ENCODE data around the gene APMAP. TPM values are rescaled to one million over a fixed set of nuclear protein-coding genes. Genes with fewer than 3 reads are reported as not detected.

APMAP gene
- total and polyA plus RNA-seq, 2 of the 13 experiments (the other 11 are each of a cell fraction or from before 2014, with no cell fraction given): 168 to 214 TPM

DNA sequence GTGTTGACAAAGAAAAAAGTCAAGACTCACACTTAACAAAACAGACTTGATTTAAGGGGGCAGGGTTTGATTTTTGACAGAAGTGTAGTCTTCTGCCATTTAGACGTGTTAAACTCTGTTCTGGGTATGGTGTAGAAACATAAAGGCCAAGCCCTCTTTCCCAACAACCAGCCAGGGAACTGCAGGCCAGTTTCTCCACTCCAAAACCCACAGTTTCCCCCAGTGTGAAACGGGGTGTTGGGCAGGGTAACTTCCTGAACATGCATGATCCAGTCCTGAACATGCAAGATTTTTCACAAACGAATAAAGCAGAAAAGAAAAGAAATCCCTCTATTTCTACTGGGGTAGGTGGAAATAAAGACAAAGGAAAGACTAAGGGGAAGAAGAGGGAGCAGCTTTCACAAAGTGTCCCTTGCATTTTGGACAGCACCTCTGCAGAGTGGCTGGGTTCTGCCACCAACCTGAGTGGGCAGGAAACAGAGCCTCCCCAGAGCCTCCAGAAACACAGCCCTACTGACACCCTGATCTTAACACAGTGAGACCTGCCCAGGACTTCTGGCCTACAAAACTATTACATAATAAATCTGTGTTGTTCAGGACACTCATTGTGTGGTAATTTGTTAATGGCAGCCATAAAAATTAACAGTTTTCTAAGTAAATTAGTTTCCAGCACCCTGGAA, 7.5 kb downstream of the APMAP start:
- no peak for ATAC-seq
- no peak overlapping the region for H3K4me3 ChIP-seq (replicated peaks in 1 of 3; ENCODE audit: insufficient read depth in 1 of 3, low read depth in 2 of 3, low read length in 3 of 3)
- H3K4me1 ChIP-seq (ENCODE audit: insufficient read depth, low read length): peaks cover 67% of the 10 kb centered on the region
- DNase-seq (ENCODE audit: low spot score): no peak
- no peak overlapping the region for H3K4me2 ChIP-seq (ENCODE audit: low read depth, low read length)
- H3K9me3 ChIP-seq (ENCODE audit: low read length): no peaks in the 10 kb centered on the region
- CTCF ChIA-PET (ENCODE audit: low intra/inter-chr PET ratio, low total read pairs): no interaction called here
- POLR2A ChIA-PET: no interaction called here
- WGBS (ENCODE audit: low lambda C conversion rate): 83% methylated on average over 3 of the region's 3 CpGs
- no TSS peak for BruUV-seq (replicated peaks)
- no peak overlapping the region for H2AFZ ChIP-seq (ENCODE audit: low read length)
- H3K36me3 ChIP-seq (replicated peaks in 1 of 2; ENCODE audit: control insufficient read depth in 1 of 2, insufficient read depth in 2 of 2, low read length in 2 of 2): peaks cover 10 to 39% of the 10 kb centered on the region in 2 experiments; a peak in 4 of 5 replicates
- no peak overlapping the region for H3K27ac ChIP-seq (ENCODE audit: extremely low read length, insufficient read depth, low read length)
- in situ Hi-C loops (cut with HindIII; ENCODE audit: extremely low pct_ligation_motif_present, low pct_unique_long_range_greater_than_20kb) (no loop called here), intact Hi-C loops (cut with micrococcal nuclease; ENCODE audit: unreplicated experiment) (no loop called here)
- peaks cover 55% of the 10 kb centered on the region for H3K79me2 ChIP-seq (ENCODE audit: insufficient read depth, low read length)
- TF ChIP-seq ZC3H13 (CRISPR knock-in tag; IDR thresholded peaks at IDR 0.05): no peak
- TF ChIP-seq ZNF44 (CRISPR knock-in tag; IDR thresholded peaks at IDR 0.05): no peak
- TF ChIP-seq, protein P1, sequence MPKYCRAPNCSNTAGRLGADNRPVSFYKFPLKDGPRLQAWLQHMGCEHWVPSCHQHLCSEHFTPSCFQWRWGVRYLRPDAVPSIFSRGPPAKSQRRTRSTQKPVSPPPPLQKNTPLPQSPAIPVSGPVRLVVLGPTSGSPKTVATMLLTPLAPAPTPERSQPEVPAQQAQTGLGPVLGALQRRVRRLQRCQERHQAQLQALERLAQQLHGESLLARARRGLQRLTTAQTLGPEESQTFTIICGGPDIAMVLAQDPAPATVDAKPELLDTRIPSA (CRISPR knock-in tag; IDR thresholded peaks at IDR 0.05; ENCODE audit: borderline replicate concordance): no peak
- no peak for TF ChIP-seq MEIS1 (CRISPR knock-in tag; IDR thresholded peaks at IDR 0.05; ENCODE audit: borderline replicate concordance)
- TF ChIP-seq ZNF543 (CRISPR knock-in tag; IDR thresholded peaks at IDR 0.05): no peak
- TF ChIP-seq ZNF3 (CRISPR knock-in tag; IDR thresholded peaks at IDR 0.05): no peak
- no peak for TF ChIP-seq ZNF747 (CRISPR knock-in tag; IDR thresholded peaks at IDR 0.05; ENCODE audit: borderline replicate concordance)
- TF ChIP-seq ZNF33B (CRISPR knock-in tag; IDR thresholded peaks at IDR 0.05): no peak
- TF ChIP-seq, protein P2, sequence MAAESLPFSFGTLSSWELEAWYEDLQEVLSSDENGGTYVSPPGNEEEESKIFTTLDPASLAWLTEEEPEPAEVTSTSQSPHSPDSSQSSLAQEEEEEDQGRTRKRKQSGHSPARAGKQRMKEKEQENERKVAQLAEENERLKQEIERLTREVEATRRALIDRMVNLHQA (CRISPR knock-in tag; IDR thresholded peaks at IDR 0.05): no peak
- no peak for TF ChIP-seq CCAR2 (optimal IDR thresholded peaks at IDR 0.05; ENCODE audit: low read depth, low read length)
- no peak for TF ChIP-seq ZFP62 (CRISPR knock-in tag; IDR thresholded peaks at IDR 0.05)
- TF ChIP-seq RAD51 (IDR thresholded peaks at IDR 0.05; ENCODE audit: borderline replicate concordance): no peak
- no peak for TF ChIP-seq PTBP1 (IDR thresholded peaks at IDR 0.05; ENCODE audit: low read depth, low read length, poor library complexity, severe bottlenecking)
- no peak for TF ChIP-seq ZNF878 (CRISPR knock-in tag; IDR thresholded peaks at IDR 0.05)
- TF ChIP-seq ZNF160 (CRISPR knock-in tag; IDR thresholded peaks at IDR 0.05): no peak
- no peak for TF ChIP-seq HNRNPUL1 (IDR thresholded peaks at IDR 0.05; ENCODE audit: low read depth, low read length)
- TF ChIP-seq, protein P3, sequence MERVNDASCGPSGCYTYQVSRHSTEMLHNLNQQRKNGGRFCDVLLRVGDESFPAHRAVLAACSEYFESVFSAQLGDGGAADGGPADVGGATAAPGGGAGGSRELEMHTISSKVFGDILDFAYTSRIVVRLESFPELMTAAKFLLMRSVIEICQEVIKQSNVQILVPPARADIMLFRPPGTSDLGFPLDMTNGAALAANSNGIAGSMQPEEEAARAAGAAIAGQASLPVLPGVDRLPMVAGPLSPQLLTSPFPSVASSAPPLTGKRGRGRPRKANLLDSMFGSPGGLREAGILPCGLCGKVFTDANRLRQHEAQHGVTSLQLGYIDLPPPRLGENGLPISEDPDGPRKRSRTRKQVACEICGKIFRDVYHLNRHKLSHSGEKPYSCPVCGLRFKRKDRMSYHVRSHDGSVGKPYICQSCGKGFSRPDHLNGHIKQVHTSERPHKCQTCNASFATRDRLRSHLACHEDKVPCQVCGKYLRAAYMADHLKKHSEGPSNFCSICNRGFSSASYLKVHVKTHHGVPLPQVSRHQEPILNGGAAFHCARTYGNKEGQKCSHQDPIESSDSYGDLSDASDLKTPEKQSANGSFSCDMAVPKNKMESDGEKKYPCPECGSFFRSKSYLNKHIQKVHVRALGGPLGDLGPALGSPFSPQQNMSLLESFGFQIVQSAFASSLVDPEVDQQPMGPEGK (CRISPR knock-in tag; IDR thresholded peaks at IDR 0.05): no peak
- no peaks in the 10 kb centered on the region for H3K27me3 ChIP-seq (ENCODE audit: control insufficient read depth in 1 of 2, insufficient read depth in 2 of 2, low read length in 2 of 2)
- no peak for FAIRE-seq
- H4K20me1 ChIP-seq (ENCODE audit: insufficient read depth, low read length): peaks cover 4% of the 10 kb centered on the region; the same call in 1 of the 2 replicates
- no peak overlapping the region for H3K9ac ChIP-seq (ENCODE audit: insufficient read depth, low read depth, low read length)

All from HepG2 (cell line).